OCI-LY7 (cell line): ENCODE data around the gene SULF2.

ENCODE experiments used
- EZH2phosphoT487 ChIP-seq: fragments of 200-600 bp; sonication (generic); IDR thresholded peaks from 2 replicates; pipeline ENCODE4 v1.6.1; 2018; ENCODE audit warnings: low read depth, borderline replicate concordance, mild to moderate bottlenecking, mixed run types, antibody characterized with exemption, low read length, moderate library complexity, mixed read lengths
- TF ChIP-seq, protein P1 (sequence below): fragments of 200-600 bp; sonication (generic); conservative IDR thresholded peaks from 2 replicates; pipeline ENCODE4 v1.5.1; 2014; ENCODE audit warnings: mild to moderate bottlenecking, antibody characterized with exemption, low read length, moderate library complexity, mixed read lengths

DNA sequence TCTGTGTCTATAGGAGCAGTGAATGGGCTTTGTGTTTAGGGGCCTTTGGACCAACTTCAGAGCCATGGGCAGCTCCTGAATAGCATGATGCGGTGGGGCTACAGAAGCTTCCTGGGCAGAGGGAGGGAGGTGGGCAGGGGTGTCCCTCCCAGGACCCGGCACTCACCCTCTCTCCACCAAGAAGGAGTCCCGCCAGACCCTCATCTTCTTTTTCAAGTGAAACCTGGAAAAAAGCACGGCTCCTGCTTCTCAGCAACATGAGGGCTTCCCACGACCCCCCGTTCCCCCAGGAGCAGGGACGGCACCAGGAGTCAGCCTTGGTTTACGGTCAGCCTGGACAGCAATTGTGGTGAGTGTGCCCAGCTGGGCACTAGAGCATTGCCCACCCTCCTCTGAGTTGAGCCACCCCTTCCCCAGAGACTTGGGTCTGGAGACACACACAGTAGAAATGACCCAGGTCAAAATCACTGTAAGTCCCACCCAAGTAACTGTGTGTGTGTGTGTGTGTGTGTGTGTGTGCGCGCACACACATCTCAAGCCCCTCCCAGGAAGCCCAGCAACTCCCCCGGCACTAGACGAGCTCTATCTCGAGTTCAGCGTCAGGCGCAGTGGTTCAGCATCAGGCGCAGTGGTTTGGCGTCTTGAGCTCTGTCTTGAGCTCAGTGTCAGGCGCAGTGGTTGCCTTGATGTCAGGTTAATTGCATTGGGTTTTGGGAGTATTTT, 108.2 kb downstream of the SULF2 start:
- TF ChIP-seq, protein P1, sequence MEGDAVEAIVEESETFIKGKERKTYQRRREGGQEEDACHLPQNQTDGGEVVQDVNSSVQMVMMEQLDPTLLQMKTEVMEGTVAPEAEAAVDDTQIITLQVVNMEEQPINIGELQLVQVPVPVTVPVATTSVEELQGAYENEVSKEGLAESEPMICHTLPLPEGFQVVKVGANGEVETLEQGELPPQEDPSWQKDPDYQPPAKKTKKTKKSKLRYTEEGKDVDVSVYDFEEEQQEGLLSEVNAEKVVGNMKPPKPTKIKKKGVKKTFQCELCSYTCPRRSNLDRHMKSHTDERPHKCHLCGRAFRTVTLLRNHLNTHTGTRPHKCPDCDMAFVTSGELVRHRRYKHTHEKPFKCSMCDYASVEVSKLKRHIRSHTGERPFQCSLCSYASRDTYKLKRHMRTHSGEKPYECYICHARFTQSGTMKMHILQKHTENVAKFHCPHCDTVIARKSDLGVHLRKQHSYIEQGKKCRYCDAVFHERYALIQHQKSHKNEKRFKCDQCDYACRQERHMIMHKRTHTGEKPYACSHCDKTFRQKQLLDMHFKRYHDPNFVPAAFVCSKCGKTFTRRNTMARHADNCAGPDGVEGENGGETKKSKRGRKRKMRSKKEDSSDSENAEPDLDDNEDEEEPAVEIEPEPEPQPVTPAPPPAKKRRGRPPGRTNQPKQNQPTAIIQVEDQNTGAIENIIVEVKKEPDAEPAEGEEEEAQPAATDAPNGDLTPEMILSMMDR, result no peak
- TF ChIP-seq EZH2phosphoT487, result no peak
